Neural cell (in vitro differentiated cells): ENCODE results near the gene FHIT. TPM values are rescaled to one million over a fixed set of nuclear protein-coding genes. Genes with fewer than 3 reads are reported as not detected.

Experiments used
- H2AFZ ChIP-seq: fragments of 200-600, 300-800 bp; sonication (generic), shearing (Covaris generic); 2 replicates; pipeline ENCODE4 v1.6.0; 2014; ENCODE audit warnings: low read depth, mild to moderate bottlenecking, antibody characterized with exemption, low read length, moderate library complexity
- H3F3A ChIP-seq: fragments of 200-600 bp; shearing (Covaris generic); 2 replicates; pipeline ENCODE4 v1.6.1; 2016; ENCODE audit warnings: mild to moderate bottlenecking, moderate library complexity, mixed read lengths, antibody characterized with exemption, low read length; ENCODE audit not compliant: insufficient read depth, poor library complexity, severe bottlenecking
- H3K27ac ChIP-seq: fragments of 200-600, 300-800 bp; sonication (generic), shearing (Covaris generic); 2 replicates; pipeline ENCODE4 v1.5.1; 2014; ENCODE audit warnings: mild to moderate bottlenecking, low read length, moderate library complexity
- H3K27me3 ChIP-seq: fragments of 300-800, 200-600 bp; sonication (generic), shearing (Covaris generic); 2 replicates; pipeline ENCODE4 v1.6.0; 2014; ENCODE audit warnings: mild to moderate bottlenecking, low read depth, low read length, moderate library complexity; ENCODE audit not compliant: insufficient read depth
- H3K36me3 ChIP-seq: fragments of 300-800, 200-600 bp; sonication (generic), shearing (Covaris generic); 2 replicates; pipeline ENCODE4 v1.5.1; 2014; ENCODE audit warnings: mild to moderate bottlenecking, antibody characterized with exemption, low read length, moderate library complexity; ENCODE audit not compliant: insufficient read depth
- H3K4me2 ChIP-seq: fragments of 300-800, 200-600 bp; sonication (generic), shearing (Covaris generic); 2 replicates; pipeline ENCODE4 v1.6.0; 2014; ENCODE audit warnings: mild to moderate bottlenecking, low read length
- H3K4me3 ChIP-seq: fragments of 300-800, 200-600 bp; sonication (generic), shearing (Covaris generic); 2 replicates; pipeline ENCODE4 v1.5.1; 2014; ENCODE audit warnings: mild to moderate bottlenecking, low read length, moderate library complexity
- H3K79me2 ChIP-seq: fragments of 200-600 bp; shearing (Covaris generic); replicated peaks from 2 replicates; pipeline ENCODE4 v1.6.0; 2014; ENCODE audit warnings: mild to moderate bottlenecking, low read length, moderate library complexity; ENCODE audit not compliant: insufficient read depth
- H3K9ac ChIP-seq: fragments of 300-800, 200-600 bp; sonication (generic), shearing (Covaris generic); 2 replicates; pipeline ENCODE4 v1.6.1; 2016; ENCODE audit warnings: mild to moderate bottlenecking, low read length, mixed read lengths
- H3K9me2 ChIP-seq: fragments of 200-600 bp; shearing (Covaris generic); 2 replicates; pipeline ENCODE4 v1.6.1; 2016; ENCODE audit warnings: mild to moderate bottlenecking, low read length, mixed read lengths; ENCODE audit not compliant: insufficient read depth
- H3K9me3 ChIP-seq: fragments of 200-600, 300-800 bp; sonication (generic), shearing (Covaris generic); 2 replicates; pipeline ENCODE4 v1.6.1; 2016; ENCODE audit warnings: mild to moderate bottlenecking, mixed run types, low read length, moderate library complexity, mixed read lengths
- H4K20me1 ChIP-seq: fragments of 200-600 bp; shearing (Covaris generic); 2 replicates; pipeline ENCODE4 v1.6.1; 2016; ENCODE audit warnings: mild to moderate bottlenecking, mixed run types; ENCODE audit not compliant: insufficient read depth
- EP300 ChIP-seq: fragments of 450-650 bp; conservative IDR thresholded peaks from 2 replicates; pipeline ENCODE4 v1.6.1; 2014; ENCODE audit warnings: antibody characterized with exemption, mild to moderate bottlenecking, moderate library complexity; ENCODE audit not compliant: poor library complexity, severe bottlenecking
- EZH2 ChIP-seq: fragments of 200-600, 300-800 bp; shearing (Covaris generic), sonication (generic); IDR thresholded peaks from 2 replicates; pipeline ENCODE4 v1.6.1; 2014; ENCODE audit warnings: antibody characterized with exemption, low read length, borderline replicate concordance, mild to moderate bottlenecking; ENCODE audit not compliant: insufficient read depth, poor library complexity, severe bottlenecking
- MXI1 ChIP-seq: fragments of 450-650 bp; conservative IDR thresholded peaks from 2 replicates; pipeline ENCODE4 v1.6.1; 2014; ENCODE audit warnings: antibody characterized with exemption, mild to moderate bottlenecking; ENCODE audit not compliant: poor library complexity, severe bottlenecking
- POLR2AphosphoS5 ChIP-seq: IDR thresholded peaks from 2 replicates; pipeline ENCODE4 v1.6.1; 2012
- RAD21 ChIP-seq: fragments of 450-650 bp; conservative IDR thresholded peaks from 2 replicates; pipeline ENCODE4 v1.6.1; 2014; ENCODE audit warnings: antibody characterized with exemption, mild to moderate bottlenecking, moderate library complexity
- REST ChIP-seq: IDR thresholded peaks from 2 replicates; pipeline ENCODE4 v1.6.1; 2012; ENCODE audit warnings: borderline replicate concordance
- SMC3 ChIP-seq: fragments of 450-650 bp; conservative IDR thresholded peaks from 2 replicates; pipeline ENCODE4 v1.6.1; 2014; ENCODE audit warnings: antibody characterized with exemption, mild to moderate bottlenecking, moderate library complexity; ENCODE audit not compliant: poor library complexity
- TAF1 ChIP-seq: IDR thresholded peaks from 2 replicates; pipeline ENCODE4 v1.6.1; 2012; ENCODE audit warnings: low read depth
- polyA plus RNA-seq: library from polyadenylated mRNA; depleted of rRNA; stranded (reverse); fragments of >200 nt; gene quantifications from 2 replicates; pipeline ENCODE4 v1.2.3, GENCODE V29; 2014
- TF ChIP-seq, protein P1 (sequence below): fragments of 450-650 bp; IDR thresholded peaks from 2 replicates; pipeline ENCODE4 v1.5.1; 2014; ENCODE audit warnings: antibody characterized with exemption, mild to moderate bottlenecking, moderate library complexity; ENCODE audit not compliant: poor library complexity, severe bottlenecking

The FHIT gene
- polyA plus RNA-seq, 1 donor from 2014 or later = not detected

- Histone ChIP-seq H2AFZ (peak overlapping the region; percentile 40), H4K20me1 (no peaks in the 10 kb centered on the region), H3K4me3 (no peak overlapping the region), H3K9me3 (no peaks in the 10 kb centered on the region), H3K9me2 (no peaks in the 10 kb centered on the region), H3K9ac (no peak overlapping the region), H3K79me2 (no peaks in the 10 kb centered on the region), H3K27me3 (no peaks in the 10 kb centered on the region), H3K4me2 (no peak overlapping the region), H3K36me3 (no peaks in the 10 kb centered on the region), H3F3A (no peaks in the 10 kb centered on the region), H3K27ac (no peak overlapping the region)
- no peak for TF ChIP-seq EZH2
- no peak for TF ChIP-seq TAF1
- TF ChIP-seq, protein P1, sequence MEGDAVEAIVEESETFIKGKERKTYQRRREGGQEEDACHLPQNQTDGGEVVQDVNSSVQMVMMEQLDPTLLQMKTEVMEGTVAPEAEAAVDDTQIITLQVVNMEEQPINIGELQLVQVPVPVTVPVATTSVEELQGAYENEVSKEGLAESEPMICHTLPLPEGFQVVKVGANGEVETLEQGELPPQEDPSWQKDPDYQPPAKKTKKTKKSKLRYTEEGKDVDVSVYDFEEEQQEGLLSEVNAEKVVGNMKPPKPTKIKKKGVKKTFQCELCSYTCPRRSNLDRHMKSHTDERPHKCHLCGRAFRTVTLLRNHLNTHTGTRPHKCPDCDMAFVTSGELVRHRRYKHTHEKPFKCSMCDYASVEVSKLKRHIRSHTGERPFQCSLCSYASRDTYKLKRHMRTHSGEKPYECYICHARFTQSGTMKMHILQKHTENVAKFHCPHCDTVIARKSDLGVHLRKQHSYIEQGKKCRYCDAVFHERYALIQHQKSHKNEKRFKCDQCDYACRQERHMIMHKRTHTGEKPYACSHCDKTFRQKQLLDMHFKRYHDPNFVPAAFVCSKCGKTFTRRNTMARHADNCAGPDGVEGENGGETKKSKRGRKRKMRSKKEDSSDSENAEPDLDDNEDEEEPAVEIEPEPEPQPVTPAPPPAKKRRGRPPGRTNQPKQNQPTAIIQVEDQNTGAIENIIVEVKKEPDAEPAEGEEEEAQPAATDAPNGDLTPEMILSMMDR = no peak
- no peak for TF ChIP-seq REST
- no peak for TF ChIP-seq SMC3
- TF ChIP-seq RAD21 = no peak
- TF ChIP-seq MXI1 = no peak
- no peak for TF ChIP-seq POLR2AphosphoS5
- no peak for TF ChIP-seq EP300
Observed at GRCh38 chr3:59809016-59809415, 1442.2 kb downstream of the FHIT start.

GRCh38 chr3:59808446-59808845 is 1442.8 kb downstream of the FHIT start:
- H3K27ac ChIP-seq = no peak overlapping the region
- no peaks in the 10 kb centered on the region for H3K79me2 ChIP-seq
- H2AFZ ChIP-seq = no peak overlapping the region
- H3K4me2 ChIP-seq = no peak overlapping the region
- H3K4me3 ChIP-seq = no peak overlapping the region
- TF ChIP-seq RAD21 (no peak), REST (no peak), TAF1 (no peak), SMC3 (no peak), MXI1 (no peak), EP300 (no peak), POLR2AphosphoS5 (no peak), EZH2 (no peak)
- TF ChIP-seq, protein P1 = no peak
- H3K9me2 ChIP-seq = no peaks in the 10 kb centered on the region
- H3K9ac ChIP-seq = no peak overlapping the region
- no peaks in the 10 kb centered on the region for H3F3A ChIP-seq
- H4K20me1 ChIP-seq = no peaks in the 10 kb centered on the region
- no peaks in the 10 kb centered on the region for H3K9me3 ChIP-seq
- no peaks in the 10 kb centered on the region for H3K27me3 ChIP-seq
- H3K36me3 ChIP-seq = no peaks in the 10 kb centered on the region
